ENCODE data around the gene ANKRD37.

- TF ChIP-seq POLR2AphosphoS5 (IDR thresholded peaks at IDR 0.05) = no peak
- TF ChIP-seq CTCF (IDR thresholded peaks at IDR 0.05) = no peak
- TF ChIP-seq EP300 (IDR thresholded peaks at IDR 0.05) = no peak
- TF ChIP-seq POLR2A (IDR thresholded peaks at IDR 0.05) = no peak
These were observed 22.6 kb upstream of the ANKRD37 start for GRCh38 chr4:185374027-185374426.

Measured in stomach (tissue), 4 donors.